K562 (cell line): Measurements from ENCODE around the gene TMEM209. TPM values are rescaled to one million over a fixed set of nuclear protein-coding genes. Genes with fewer than 3 reads are reported as not detected.

Experiments used
- ATAC-seq: fragments of 200-7000 bp; cut with Tn5 transposase; 3 replicates; pipeline ENCODE4 v1.9.1; 2020; ENCODE audit warnings: moderate library complexity
- BruUV-seq: library from RNA; stranded (reverse); fragments of 400-500 nt; replicated peaks from 2 replicates; lab custom pipeline; 2021; lab: Mats Ljungman, UMichigan
- CTCF ChIA-PET: fragments of 300-600 bp; formaldehyde crosslinking; extraction: SDS; loops from one replicate; lab custom pipeline; 2021; ENCODE audit warnings: low intra/inter-chr PET ratio; lab: Yijun Ruan, JAX
- POLR2A ChIA-PET: fragments of 300-600, 350-650 bp; sonication (Branson Sonifier 250); formaldehyde crosslinking; extraction: SDS; loops from one replicate; lab custom pipeline; 2021; ENCODE audit warnings: antibody characterized with exemption, inconsistent platforms; lab: Yijun Ruan, JAX
- DNase-seq, 4 experiments: peaks; one replicate each; pipeline versions ENCODE4 v3.0.0 to v3.0.0-alpha.2; 2011 to 2018; ENCODE audit warnings: low spot score in 3 of 4, mixed read lengths in 3 of 4; ENCODE audit errors: extremely low read depth in 1 of 4
- FAIRE-seq: peaks from 2 replicates; lab custom pipeline; 2011; peaks lifted over from hg19 to GRCh38; lab: Jason Lieb, UNC
- H2AFZ ChIP-seq: 2 replicates; pipeline ENCODE4 v1.6.0; 2011; ENCODE audit warnings: low read depth, low read length, control low read depth, inconsistent platforms
- H3K27ac ChIP-seq: fragments of 200-600 bp; 3 replicates; pipeline ENCODE4 v1.8.0; 2011; ENCODE audit warnings: low read depth, mild to moderate bottlenecking, control low read depth, inconsistent platforms, low read length, moderate library complexity, mixed read lengths; ENCODE audit errors: extremely low read depth
- H3K27me3 ChIP-seq, 2 experiments: fragments of 300-600 bp in 1 of 2; 2 replicates in 1 of 2; 3 replicates in 1 of 2; pipeline versions ENCODE4 v1.6.0 to v1.8.0; 2011; ENCODE audit warnings: inconsistent platforms in 2 of 2, low read length in 2 of 2, mild to moderate bottlenecking in 1 of 2, mixed read lengths in 1 of 2, moderate library complexity in 1 of 2; ENCODE audit not compliant: control insufficient read depth in 2 of 2, insufficient read depth in 2 of 2
- H3K36me3 ChIP-seq: fragments of 300-600 bp; 3 replicates; pipeline ENCODE4 v1.8.0; 2011; ENCODE audit warnings: mild to moderate bottlenecking, low read length, inconsistent platforms; ENCODE audit not compliant: control insufficient read depth, insufficient read depth
- H3K4me1 ChIP-seq, 2 experiments: fragments of 200-600 bp in 1 of 2; replicated peaks in 1 of 2; 2 replicates in 1 of 2; 3 replicates in 1 of 2; pipeline versions ENCODE4 v1.5.1 to v1.8.0; 2011; ENCODE audit warnings: inconsistent platforms in 2 of 2, low read length in 2 of 2, mild to moderate bottlenecking in 1 of 2, mixed read lengths in 1 of 2, moderate library complexity in 1 of 2; ENCODE audit not compliant: control insufficient read depth in 2 of 2, insufficient read depth in 2 of 2
- H3K4me2 ChIP-seq: 2 replicates; pipeline ENCODE4 v1.6.1; 2011; ENCODE audit warnings: low read length, control low read depth, inconsistent platforms, mixed read lengths; ENCODE audit not compliant: insufficient read depth
- H3K4me3 ChIP-seq: fragments of 200-600 bp; sonication (generic), shearing (Covaris generic); 2 replicates; pipeline ENCODE4 v1.5.1; 2016; ENCODE audit warnings: control low read depth, inconsistent platforms
- H3K79me2 ChIP-seq: fragments of 200-600 bp; 3 replicates; pipeline ENCODE4 v1.8.0; 2011; ENCODE audit warnings: low read length, inconsistent platforms; ENCODE audit not compliant: control insufficient read depth, insufficient read depth
- H3K9ac ChIP-seq, 2 experiments: 2 replicates each; pipeline versions ENCODE4 v1.6.0 to v1.6.1; 2011; ENCODE audit warnings: low read depth in 2 of 2, low read length in 2 of 2, control low read depth in 1 of 2, inconsistent platforms in 1 of 2, mild to moderate bottlenecking in 1 of 2, mixed read lengths in 1 of 2; ENCODE audit not compliant: insufficient read depth in 1 of 2
- H3K9me1 ChIP-seq: one replicate; pipeline ENCODE4 v1.6.0; 2011; ENCODE audit warnings: inconsistent platforms, mild to moderate bottlenecking, low read length, moderate library complexity; ENCODE audit not compliant: control insufficient read depth, insufficient read depth
- H3K9me3 ChIP-seq: replicated peaks from 2 replicates; pipeline ENCODE4 v1.5.1; 2011; ENCODE audit warnings: low read depth, low read length, inconsistent platforms; ENCODE audit not compliant: control insufficient read depth, insufficient read depth
- H4K20me1 ChIP-seq: replicated peaks from 2 replicates; pipeline ENCODE4 v1.6.1; 2011; ENCODE audit warnings: low read length, inconsistent platforms, mixed read lengths; ENCODE audit not compliant: control insufficient read depth, insufficient read depth
- ATF7 ChIP-seq: fragments of 450-650 bp; IDR thresholded peaks from 2 replicates; pipeline ENCODE4 v1.7.1; 2014; ENCODE audit warnings: mild to moderate bottlenecking, moderate library complexity
- BDP1 ChIP-seq: IDR thresholded peaks from 3 replicates; pipeline ENCODE4 v1.6.1; 2011; ENCODE audit not compliant: insufficient read length, insufficient read depth
- CREBBP ChIP-seq: IDR thresholded peaks from one replicate; pipeline ENCODE4 v1.6.1; 2012; ENCODE audit warnings: low read depth, mild to moderate bottlenecking, control low read depth, inconsistent platforms, low read length
- CUX1 ChIP-seq: fragments of 200-800 bp; sonication (Bioruptor generic); IDR thresholded peaks from 2 replicates; pipeline ENCODE4 v1.6.1; 2016; ENCODE audit warnings: missing genetic modification characterization, missing compliant biosample characterization
- EGR1 ChIP-seq: fragments of 450-650 bp; conservative IDR thresholded peaks from 2 replicates; pipeline ENCODE4 v1.6.1; 2017; ENCODE audit warnings: mild to moderate bottlenecking
- HEY1 ChIP-seq: fragments of 250-450 bp; sonication (Bioruptor Pico); IDR thresholded peaks from 2 replicates; pipeline ENCODE4 v1.5.0; 2020; ENCODE audit warnings: mild to moderate bottlenecking, moderate library complexity, borderline replicate concordance
- NCOA6 ChIP-seq: fragments of 450-650 bp; IDR thresholded peaks from 2 replicates; pipeline ENCODE4 v1.6.1; 2017; ENCODE audit warnings: mild to moderate bottlenecking
- NR1H2 ChIP-seq: sonication (generic); formaldehyde crosslinking; IDR thresholded peaks from 2 replicates; pipeline ENCODE4 v1.4.0; 2020; ENCODE audit warnings: mild to moderate bottlenecking, missing genetic modification reagents
- RB1 ChIP-seq: fragments of 450-650 bp; IDR thresholded peaks from 2 replicates; pipeline ENCODE4 v1.6.1; 2017; ENCODE audit warnings: low read depth, mild to moderate bottlenecking
- SNAPC5 ChIP-seq: fragments of 250-450 bp; sonication (Bioruptor Pico); IDR thresholded peaks from 2 replicates; pipeline ENCODE4 v1.8.0; 2021; ENCODE audit warnings: moderate library complexity, mild to moderate bottlenecking, inconsistent platforms
- TCF7 ChIP-seq: sonication (generic); IDR thresholded peaks from 2 replicates; pipeline ENCODE4 v1.6.1; 2016; ENCODE audit warnings: antibody characterized with exemption, borderline replicate concordance
- TCFL5 ChIP-seq: fragments of 250-450 bp; sonication (Bioruptor Pico); conservative IDR thresholded peaks from 2 replicates; pipeline ENCODE4 v1.6.1; 2021; ENCODE audit warnings: mild to moderate bottlenecking, moderate library complexity, matching md5 sums
- ZBTB43 ChIP-seq: sonication (generic); formaldehyde crosslinking; IDR thresholded peaks from 2 replicates; pipeline ENCODE4 v1.8.0; 2023; ENCODE audit warnings: mild to moderate bottlenecking, missing genetic modification reagents
- ZC3H11A ChIP-seq: IDR thresholded peaks from 2 replicates; pipeline ENCODE4 v1.6.1; 2012; ENCODE audit warnings: low read depth, low read length, improper control_type of control experiment
- ZNF175 ChIP-seq: fragments of 200-800 bp; sonication (Bioruptor generic); IDR thresholded peaks from 2 replicates; pipeline ENCODE4 v1.6.1; 2016; ENCODE audit warnings: low read depth, mild to moderate bottlenecking, missing genetic modification characterization, missing compliant biosample characterization
- ZNF57 ChIP-seq: fragments of 450-650 bp; formaldehyde crosslinking; IDR thresholded peaks from 2 replicates; pipeline ENCODE4 v1.4.0; 2020; ENCODE audit warnings: mild to moderate bottlenecking, moderate library complexity
- WGBS: fragments of 100-300 bp; shearing (Covaris generic); methylation state at CpG from one replicate; pipeline ENCODE4 v1.1.6; 2016; ENCODE audit warnings: low coverage, mixed read lengths; ENCODE audit not compliant: insufficient coverage; ENCODE audit errors: missing lambda C conversion rate; 5-methylcytosine and 5-hydroxymethylcytosine counted together
- in situ Hi-C: fragments of 300-500 bp; cut with MboI; formaldehyde crosslinking; loops from 4 replicates; pipeline ENCODE4 v1.15.0; 2018; ENCODE audit warnings: inconsistent platforms, mixed read lengths
- intact Hi-C: fragments of 100-400 bp; cut with micrococcal nuclease; formaldehyde crosslinking; loops from 2 replicates; pipeline ENCODE4 v1.14.2; 2022
- polyA plus RNA-seq, 8 experiments: library from polyadenylated mRNA; depleted of rRNA in 4 of 8; stranded (reverse) in 5 of 8; unstranded in 3 of 8; fragments of >200 nt; fragmentation: Nextera tagmentation in 2 of 8; fragmentation: Illumina TruSeq in 1 of 8; extraction: Ambion mirVana in 2 of 8; extraction: Trizol in 1 of 8; gene quantifications; 2 replicates each; pipeline versions ENCODE4 v1.2.1 to v1.2.3, GENCODE V29; 2011 to 2014; ENCODE audit warnings: inconsistent platforms in 1 of 8, missing spikeins in 1 of 8
- total RNA-seq, 7 experiments: library from RNA; depleted of rRNA in 6 of 7; stranded (reverse); fragments of >200 nt in 6 of 7; fragmentation: Illumina TruSeq in 2 of 7; extraction: Trizol in 2 of 7; gene quantifications; 2 replicates each; pipeline versions ENCODE4 v1.2.1 to v1.2.3, GENCODE V29; 2011 to 2021; ENCODE audit warnings: low replicate concordance in 1 of 7

Gene TMEM209
- total and polyA plus RNA-seq, 9 of the 15 experiments (the other 6 are each of a cell fraction or from before 2014, with no cell fraction given): 36.8 to 116 (median 76.6) TPM

GRCh38 chr7:130182990-130183389 lies 22.2 kb downstream of the TMEM209 start:
- Histone ChIP-seq H3K4me3 (no peak overlapping the region), H3K36me3 (peaks cover 92% of the 10 kb centered on the region), H3K9me3 (no peaks in the 10 kb centered on the region), H3K9ac (no peak overlapping the region), H3K27me3 (no peaks in the 10 kb centered on the region), H3K4me1 (no peaks in the 10 kb centered on the region)
- no TSS peak for BruUV-seq
- POLR2A ChIA-PET: interaction anchor here (0.6 to 2.1 kb wide), 3 partner anchors 10 to 229 kb away, joined by 3 to 10 read pairs (median 7); partner anchors contain the start of gene TMEM209
- FAIRE-seq: no peak
- TF ChIP-seq CREBBP: no peak
- no peak for TF ChIP-seq TCF7
- TF ChIP-seq ZNF57 (CRISPR knock-in tag): no peak
- TF ChIP-seq EGR1: no peak
- TF ChIP-seq ZNF175 (CRISPR knock-in tag): no peak
- no peak for TF ChIP-seq TCFL5
- TF ChIP-seq ATF7: no peak
- TF ChIP-seq SNAPC5: no peak
- no peak for TF ChIP-seq CUX1 (CRISPR knock-in tag)
- TF ChIP-seq BDP1: no peak
- no peak for TF ChIP-seq ZBTB43 (CRISPR knock-in tag)
- TF ChIP-seq RB1: no peak
- TF ChIP-seq NR1H2 (CRISPR knock-in tag): no peak
- TF ChIP-seq HEY1 (CRISPR knock-in tag): no peak
- no peak for TF ChIP-seq NCOA6
- no peak for TF ChIP-seq ZC3H11A
- TF ChIP-seq, all 486 proteins: peak for 0
- peaks cover 33% of the 10 kb centered on the region for H3K79me2 ChIP-seq
- no peak overlapping the region for H3K27ac ChIP-seq
- H2AFZ ChIP-seq: no peak overlapping the region
- ATAC-seq (no peak), DNase-seq (no peak)
- intact Hi-C loops: no loop called here
- H3K4me2 ChIP-seq: no peak overlapping the region
- no peaks in the 10 kb centered on the region for H4K20me1 ChIP-seq
- CTCF ChIA-PET: no interaction called here
- 100% methylated on average over 2 of the region's 2 CpGs for WGBS
- H3K9me1 ChIP-seq: no peaks in the 10 kb centered on the region
- in situ Hi-C loops: no loop called here
